IPS-NIHi11 (cell line): ENCODE measurements around the gene ARHGAP12.

ENCODE experiments used
- DNase-seq: peaks from one replicate; pipeline ENCODE4 v3.0.0; 2012; ENCODE audit warnings: mixed read lengths, low spot score

Gene ARHGAP12

GRCh38 chr10:31822150-31822549 is 106.5 kb downstream of the ARHGAP12 start:
- DNase-seq = no peak

DNA sequence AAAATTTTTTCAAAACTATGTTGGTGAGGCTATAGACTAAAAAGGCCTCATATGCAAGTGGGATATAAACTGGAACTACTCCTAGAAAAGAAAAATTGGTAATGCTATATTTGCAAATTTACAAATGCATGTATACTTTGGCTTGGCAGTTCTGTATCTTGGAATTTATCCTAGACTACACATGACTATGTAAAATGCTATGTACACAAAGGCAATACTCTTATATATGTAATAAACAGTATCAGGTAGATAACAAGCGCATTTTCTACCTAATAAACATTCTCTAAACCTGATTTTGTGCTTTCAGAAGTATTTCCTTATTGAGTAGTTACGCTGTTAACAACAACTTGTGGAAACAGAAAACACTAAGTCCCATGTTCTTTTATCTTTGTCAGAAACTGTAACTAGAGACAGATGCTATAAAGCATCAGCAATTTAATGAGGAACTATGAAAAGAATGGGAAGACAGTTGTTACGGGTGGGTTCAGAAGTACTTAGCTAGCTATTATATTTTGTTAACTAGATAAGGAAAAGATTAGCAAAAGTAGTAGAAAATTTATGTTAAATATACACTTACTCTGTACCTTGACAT is 107.8 kb downstream of the ARHGAP12 start:
- DNase-seq = no peak

GRCh38 chr10:31820096-31820495 is 108.5 kb downstream of the ARHGAP12 start:
- no peak for DNase-seq

DNA sequence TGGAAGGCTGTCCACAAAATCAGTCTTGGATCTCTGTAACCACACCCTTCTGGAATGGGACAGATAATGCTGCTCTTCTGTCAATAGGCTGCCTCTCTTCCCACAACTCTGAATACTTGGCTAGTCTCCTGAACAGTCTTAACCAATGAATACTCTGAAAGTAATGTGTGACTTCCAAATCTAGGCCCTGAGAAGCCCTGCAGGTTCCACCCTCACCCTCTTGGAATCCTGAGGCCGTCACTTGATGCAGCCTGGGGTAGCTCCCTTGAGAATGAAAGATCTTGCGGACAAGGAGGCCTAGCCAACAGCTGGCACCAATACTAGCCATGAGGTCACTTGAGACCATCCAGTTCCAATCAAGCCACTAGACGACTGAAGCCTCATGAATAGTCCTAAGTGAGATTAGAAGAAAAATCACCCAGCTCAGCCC is 109.2 kb downstream of the ARHGAP12 start:
- no peak for DNase-seq

DNA sequence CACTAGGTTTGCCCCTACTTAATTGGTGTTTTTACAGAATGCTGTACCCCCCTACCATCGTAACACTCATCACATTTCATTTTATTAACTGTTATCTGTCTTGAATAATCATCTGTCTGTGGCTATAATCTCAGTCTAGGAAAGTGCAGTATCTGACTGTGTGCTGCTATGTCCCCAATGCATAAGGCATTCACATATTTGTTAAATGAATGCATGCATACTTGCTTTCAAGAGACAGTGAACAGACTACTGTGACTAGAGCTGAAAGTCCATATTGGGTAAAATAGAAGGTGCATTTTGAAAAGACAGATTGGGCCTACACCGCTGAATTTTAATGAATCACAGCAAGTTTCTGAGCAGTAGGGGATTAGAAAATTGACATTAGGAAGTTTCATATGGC is 112.3 kb downstream of the ARHGAP12 start:
- DNase-seq = no peak

GRCh38 chr10:31808258-31809218 is 120.1 kb downstream of the ARHGAP12 start:
- no peak for DNase-seq

GRCh38 chr10:31804352-31804810 is 124.2 kb downstream of the ARHGAP12 start:
- no peak for DNase-seq

DNA sequence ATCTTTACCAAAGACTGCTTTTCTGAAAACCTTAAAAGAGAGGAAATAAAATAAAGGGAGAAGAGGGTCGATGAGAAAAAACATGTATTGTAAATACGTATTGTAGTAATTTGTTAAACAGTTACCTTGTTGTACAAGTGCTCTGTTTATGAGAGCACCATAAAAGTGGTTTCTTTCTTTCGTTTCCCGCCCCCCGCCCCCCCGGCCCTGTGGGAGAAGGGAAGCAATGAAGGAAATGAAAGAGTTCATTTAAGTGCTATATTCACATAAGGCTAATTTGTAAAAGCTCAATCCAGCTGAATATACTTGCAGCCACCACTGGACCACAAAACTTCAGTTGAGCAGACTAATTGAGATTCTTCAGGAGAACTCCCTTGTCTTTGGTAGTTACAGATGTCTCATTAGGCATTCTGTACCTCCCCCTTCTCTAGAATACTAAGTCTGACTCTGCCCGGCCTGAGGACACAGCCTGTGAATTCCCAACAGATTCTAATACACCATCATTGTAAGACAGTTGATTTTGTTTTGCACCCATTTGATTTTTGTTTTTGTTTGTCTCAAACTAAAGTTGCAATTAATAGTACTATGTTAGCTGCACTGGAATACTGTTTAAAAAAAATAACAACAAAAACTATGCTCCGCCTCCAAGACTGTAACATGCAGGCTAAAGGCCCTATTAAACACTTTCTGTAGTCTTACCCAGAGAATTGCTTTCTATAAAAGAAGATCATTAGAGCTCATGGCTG is 124.9 kb downstream of the ARHGAP12 start:
- no peak for DNase-seq

GRCh38 chr10:31799181-31799580 is 129.4 kb downstream of the ARHGAP12 start:
- no peak for DNase-seq

- DNase-seq = no peak
These were observed 135.9 kb downstream of the ARHGAP12 start for GRCh38 chr10:31792745-31793144.

GRCh38 chr10:31789555-31789954 is 139.1 kb downstream of the ARHGAP12 start:
- DNase-seq = no peak

GRCh38 chr10:31782701-31783100 is 145.9 kb downstream of the ARHGAP12 start:
- DNase-seq = no peak

DNA sequence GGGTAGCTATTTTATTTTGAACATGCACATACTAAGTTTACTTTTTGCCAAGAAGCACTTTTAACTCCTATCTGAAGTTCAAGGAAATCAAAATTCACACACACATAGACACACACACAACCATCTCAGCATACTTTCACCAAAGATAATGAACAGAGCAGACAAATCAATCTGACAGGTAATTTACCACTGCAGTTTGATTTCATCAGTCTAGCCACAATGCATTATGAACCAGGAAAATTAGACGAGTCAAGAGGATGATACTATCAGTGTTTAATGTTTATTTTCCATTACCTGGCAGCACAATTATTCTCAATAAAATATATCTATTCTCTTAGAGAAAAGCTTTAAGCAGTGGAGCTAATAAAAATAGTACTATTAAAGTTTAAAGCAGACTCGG is 147.9 kb downstream of the ARHGAP12 start:
- no peak for DNase-seq

- no peak for DNase-seq
These were observed 150.0 kb downstream of the ARHGAP12 start for GRCh38 chr10:31778627-31779026.

DNA sequence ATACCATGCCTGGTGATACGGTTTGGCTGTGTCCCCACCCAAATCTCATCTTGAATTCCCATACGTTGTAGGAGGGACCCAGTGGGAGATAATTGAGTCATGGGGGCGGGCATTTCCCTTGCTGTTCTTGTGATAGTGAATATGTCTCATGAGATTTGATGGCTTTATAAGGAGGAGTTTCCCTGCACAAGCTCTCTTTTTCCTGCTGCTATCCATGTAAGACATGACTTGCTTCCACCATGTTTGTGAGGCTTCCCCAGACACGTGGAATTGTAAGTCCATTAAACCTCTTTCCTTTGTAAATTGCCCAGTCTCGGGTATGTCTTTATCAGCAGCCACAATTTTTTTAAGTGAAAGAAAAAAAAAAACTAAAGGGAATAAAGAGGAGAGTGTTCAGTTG is 152.5 kb downstream of the ARHGAP12 start:
- no peak for DNase-seq

- DNase-seq = no peak
These were observed 153.5 kb downstream of the ARHGAP12 start for GRCh38 chr10:31774928-31775650.

- peak; percentile 26 for DNase-seq
These were observed 154.2 kb downstream of the ARHGAP12 start for GRCh38 chr10:31774299-31774900.

- no peak for DNase-seq
These were observed 154.8 kb downstream of the ARHGAP12 start for GRCh38 chr10:31773749-31774298.

- no peak for DNase-seq
These were observed 157.2 kb downstream of the ARHGAP12 start for GRCh38 chr10:31771331-31771831.

DNA sequence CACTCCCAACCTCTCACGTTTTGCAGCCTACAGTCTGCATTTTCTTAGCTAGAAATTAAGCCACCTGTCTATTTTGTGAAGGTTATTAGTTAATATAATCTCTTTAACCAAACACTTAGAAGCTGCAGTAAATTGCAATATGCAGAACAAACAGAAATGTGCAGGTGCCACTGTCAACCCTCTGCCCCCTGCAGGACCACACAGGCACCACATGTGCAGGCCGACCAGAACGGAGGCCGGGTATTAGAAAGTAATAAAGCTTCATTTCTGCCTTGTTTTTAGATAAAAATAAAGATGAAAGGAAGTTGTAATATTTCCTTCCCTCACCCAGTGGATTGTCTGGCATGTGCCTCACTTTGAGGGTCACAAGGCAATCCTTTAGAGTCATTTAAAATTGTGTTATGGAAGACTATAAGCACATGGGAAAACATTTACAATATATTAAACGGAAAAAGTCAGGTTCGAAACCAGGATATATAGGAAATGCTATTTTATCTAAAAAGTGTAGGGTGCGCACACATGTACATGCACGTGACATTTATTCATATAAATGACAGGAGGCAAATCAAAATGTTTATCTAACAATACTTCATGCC is 158.2 kb downstream of the ARHGAP12 start:
- peak; percentile 64 for DNase-seq
